Measurements from ENCODE around the gene CPVL.

- TF ChIP-seq YY1 (IDR thresholded peaks at IDR 0.05; ENCODE audit: insufficient read depth, insufficient read length) (no peak), ZNF274 (IDR thresholded peaks at IDR 0.05; ENCODE audit: low read depth, low read length) (no peak)
These were observed 33.6 kb downstream of the CPVL start for GRCh38 chr7:29112721-29113120.
